NCI-H82 (cell line): ENCODE results near the gene TNNT3.
A peak's percentile ranks its signal among the peaks of the same experiment; 100 is the strongest.
"Not testable (repeated sequence)": the region's sequence is repeated elsewhere in the genome, so short reads cannot be mapped to it uniquely, and the experiment has no call there.

Source experiments
- DNase-seq: peaks from one replicate; lab custom pipeline; 2025; lab: John Stamatoyannopoulos, UW

Gene TNNT3

GRCh38 chr11:1935156-1936071, 15.9 kb downstream of the TNNT3 start:
- no peak for DNase-seq

GRCh38 chr11:1936072-1936780, 16.7 kb downstream of the TNNT3 start:
- no peak for DNase-seq

DNA sequence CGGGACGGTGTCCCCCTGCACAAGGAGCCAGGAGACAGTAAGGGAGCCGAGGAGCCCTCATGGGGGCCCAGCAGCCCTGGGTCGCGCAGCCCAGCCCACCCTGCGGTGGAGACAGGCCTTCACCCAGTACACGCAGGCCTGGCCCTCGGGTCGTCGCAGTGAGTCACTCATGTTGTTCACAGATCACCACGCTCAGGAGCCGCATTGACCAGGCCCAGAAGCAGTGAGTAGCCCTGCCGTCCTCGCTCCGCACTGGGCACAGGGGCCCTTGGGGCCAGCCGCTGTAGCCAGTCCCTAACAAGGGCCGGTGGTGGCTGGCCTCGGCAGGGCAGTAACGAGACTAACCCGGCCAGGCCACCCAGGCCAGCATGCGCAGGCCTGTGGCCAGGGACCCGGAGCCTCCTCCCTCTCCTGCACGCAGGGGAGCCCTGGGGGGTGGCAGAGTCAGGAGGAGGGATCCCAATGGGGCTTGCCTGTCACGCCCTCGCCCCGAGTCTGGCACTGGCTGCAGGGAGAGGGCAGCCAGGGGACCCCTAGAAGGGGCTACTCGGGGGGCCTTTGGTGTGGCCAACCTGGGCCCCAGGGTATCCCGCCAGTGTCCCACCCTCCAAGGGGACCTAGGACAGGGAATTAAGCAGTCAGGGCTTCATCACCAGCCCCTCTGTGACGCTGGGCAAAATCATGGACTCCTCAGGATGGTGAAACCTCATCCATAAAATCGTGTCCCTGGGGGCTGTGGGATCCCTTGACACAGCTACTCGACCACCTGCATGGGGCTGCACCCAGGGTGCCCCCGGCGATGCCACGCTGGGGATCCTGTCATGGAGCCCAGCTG, 17.5 kb downstream of the TNNT3 start:
- no peak for DNase-seq

DNA sequence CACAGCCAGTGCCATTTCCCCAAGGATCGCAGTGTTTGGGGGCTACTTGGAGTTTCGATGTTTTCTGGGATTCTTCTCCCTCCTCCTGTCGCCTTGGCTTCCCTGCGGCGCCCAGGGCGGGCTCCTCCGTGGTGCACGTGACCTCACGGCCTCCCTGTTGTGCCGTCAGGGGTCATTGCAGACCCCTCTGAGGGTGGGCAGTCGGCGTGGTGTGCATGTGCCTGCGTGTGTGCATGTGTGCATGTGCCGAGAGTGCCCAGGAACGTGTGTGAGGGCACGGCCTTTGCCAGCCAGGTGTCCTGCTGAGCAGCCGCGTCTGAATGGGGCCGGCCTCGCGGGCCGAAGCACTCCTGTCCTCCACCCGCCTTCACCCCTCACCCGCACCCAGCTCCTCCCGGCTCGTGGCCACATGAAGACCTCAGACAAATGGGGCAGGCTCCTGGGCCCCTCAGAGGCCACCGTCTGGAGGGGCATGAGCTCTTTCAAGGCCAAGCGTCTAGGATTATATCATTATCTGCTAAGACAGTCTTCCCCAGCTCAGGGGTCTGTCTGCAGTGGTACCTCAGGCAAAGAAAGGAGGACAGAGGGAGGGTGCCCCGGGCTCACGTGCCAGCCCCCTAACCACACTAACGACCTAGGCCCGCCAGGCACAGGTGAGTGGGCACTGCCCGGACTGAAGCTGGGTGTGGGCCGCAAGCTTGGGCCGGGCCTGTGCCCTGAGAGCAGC, 18.3 kb downstream of the TNNT3 start:
- no peak for DNase-seq

DNA sequence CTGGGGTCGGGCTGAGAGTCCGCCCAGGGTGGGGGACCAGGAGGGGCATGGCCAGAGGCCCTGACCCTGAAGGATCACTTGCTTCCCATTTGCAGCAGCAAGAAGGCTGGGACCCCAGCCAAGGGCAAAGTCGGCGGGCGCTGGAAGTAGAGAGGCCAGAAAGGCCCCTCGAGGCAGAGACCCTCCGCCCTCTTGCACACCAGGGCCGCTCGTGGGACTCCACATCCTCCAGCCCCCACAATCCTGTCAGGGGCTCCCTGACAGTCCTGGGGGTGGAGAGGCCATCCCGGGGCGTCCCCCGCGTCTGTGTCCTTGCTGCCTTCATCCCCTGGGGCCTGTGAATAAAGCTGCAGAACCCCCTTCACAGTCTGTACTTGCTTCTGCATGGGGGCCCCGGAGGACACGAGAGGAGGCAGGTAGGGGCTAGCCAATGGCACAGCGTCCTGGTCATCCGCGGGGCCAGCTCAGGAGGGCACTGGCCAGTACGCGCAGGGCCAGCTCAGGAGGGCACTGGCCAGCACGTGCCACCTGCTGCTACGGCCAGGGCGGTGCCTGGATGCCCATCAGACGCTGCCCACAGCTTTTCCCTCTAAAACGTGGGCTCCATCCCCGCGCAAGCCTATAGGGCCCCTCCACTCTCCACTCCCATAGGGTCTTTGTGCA, 19.0 kb downstream of the TNNT3 start:
- DNase-seq, result no peak

DNA sequence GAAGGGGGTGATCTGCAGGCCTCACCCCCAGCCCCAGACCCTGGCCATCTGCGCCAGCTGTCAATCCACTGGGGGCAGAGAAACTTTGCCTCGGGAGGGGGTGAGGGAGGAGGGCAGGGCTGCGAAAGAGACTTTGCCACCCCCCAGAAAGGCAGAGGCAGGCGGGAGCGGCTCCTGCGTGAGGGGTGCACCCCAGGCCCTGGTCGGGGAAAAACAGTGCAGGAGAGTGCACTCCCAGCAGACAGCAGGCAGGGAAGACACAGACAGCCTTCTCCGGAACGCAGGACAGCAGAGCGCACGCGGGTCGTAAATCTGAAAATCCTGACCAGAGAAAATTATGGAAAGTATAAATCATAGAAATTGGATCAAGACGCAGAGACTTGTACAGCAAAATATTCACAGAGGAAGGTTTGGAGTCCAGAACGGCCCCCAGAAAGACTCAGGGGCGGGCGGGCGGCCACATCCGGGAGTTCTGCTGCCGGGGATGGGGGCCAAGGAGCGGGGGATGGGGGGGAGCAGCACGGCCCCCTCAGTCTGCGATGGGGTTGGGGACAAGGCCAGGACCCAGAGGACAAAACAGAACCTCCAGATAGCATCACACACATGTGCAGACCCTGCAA, 19.6 kb downstream of the TNNT3 start:
- DNase-seq, result no peak

DNA sequence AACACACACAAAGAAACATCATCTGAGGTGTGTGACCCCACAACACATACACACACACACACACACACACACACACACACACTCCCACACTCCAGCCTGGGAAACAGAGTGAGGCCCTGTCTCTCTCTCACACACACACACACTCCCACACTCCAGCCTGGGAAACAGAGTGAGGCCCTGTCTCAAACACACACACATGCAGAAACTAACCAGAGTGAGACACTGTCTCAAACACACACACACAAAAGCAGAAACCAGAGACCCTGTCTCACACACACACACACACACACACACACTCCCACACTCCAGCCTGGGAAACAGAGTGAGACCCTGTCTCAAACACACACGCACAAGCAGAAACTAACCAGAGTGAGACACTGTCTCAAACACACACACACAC, 20.3 kb downstream of the TNNT3 start:
- DNase-seq, result not testable (repeated sequence)

GRCh38 chr11:1942558-1943260, 23.2 kb downstream of the TNNT3 start:
- DNase-seq, result no peak

DNA sequence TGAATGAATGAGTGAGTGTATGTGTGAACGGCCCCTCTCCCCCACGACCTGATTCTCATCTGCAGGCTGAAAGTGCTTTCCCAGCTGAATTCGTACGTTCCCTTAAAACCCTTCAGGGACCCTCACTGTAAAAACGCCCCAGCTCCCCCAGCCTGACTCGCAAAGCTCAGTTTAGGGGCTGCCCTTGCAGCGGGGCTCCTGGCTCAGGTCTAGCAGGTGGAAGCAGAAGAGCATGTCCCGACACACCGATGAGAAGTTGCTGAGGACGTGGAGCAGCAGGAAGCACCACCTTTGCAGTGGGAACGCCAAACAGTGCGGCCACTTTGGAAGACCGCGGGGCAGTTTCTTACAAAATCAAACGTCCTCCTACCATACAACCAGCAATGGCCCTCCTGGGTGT, 24.1 kb downstream of the TNNT3 start:
- no peak for DNase-seq

DNA sequence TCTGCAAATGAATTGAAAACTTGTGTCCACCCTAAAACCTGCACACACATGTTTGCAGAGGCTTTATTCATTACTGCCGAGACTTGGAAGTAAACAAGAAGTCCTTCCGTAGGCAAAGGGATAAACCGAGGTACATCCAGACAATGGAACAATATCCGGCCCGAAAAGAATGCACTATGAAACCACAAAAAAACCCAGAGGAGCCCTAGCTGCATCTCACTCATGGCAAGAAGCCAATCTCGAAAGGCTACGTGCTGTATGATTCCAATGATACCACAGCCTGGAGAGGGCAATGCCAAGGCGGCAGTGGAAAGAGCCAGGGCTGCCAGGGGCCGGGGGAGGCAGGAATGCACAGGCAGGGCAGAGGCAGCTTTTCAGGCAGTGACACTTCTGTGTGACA, 24.5 kb downstream of the TNNT3 start:
- no peak for DNase-seq

DNA sequence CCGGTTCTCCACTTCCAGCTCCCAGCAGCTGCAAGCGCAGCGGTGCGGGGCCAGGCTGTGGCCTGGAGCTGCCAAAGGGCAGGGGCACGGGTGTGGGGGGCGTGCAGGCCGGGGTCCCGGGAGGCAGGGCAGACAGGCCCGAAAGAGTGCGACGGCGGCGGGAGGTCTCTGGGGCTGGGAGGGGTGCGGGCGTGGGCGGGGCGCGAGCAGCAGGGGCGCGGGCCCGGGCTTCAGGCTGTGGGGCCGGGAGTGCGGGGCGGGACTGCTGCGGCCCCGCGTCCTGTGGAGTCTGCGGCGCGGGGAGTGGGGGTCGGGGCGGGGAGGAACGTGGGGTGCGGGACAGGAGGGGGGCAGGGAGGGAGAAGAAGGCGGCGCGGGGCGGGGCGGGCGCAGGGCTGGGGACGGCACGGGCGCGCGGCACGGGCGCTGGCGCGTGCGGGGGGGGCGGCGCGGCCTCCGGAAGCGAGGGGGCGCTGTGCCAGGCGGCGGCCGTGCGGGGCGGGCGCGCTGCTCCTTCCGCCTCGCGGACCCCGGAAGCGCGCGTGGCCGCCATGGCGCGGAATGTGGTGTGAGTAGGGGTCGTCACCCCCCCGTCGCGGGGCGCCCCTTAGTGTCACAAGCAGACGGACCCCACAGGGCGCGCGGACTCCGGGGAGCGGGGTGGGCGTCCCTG, 27.4 kb downstream of the TNNT3 start, which contains the start of gene MRPL23:
Gene MRPL23, plus strand, starts transcription at position 521 of the 673 bp plus-strand sequence. Its CDS starts 31 bp downstream, at position 552.
- DNase-seq, result no peak

DNA sequence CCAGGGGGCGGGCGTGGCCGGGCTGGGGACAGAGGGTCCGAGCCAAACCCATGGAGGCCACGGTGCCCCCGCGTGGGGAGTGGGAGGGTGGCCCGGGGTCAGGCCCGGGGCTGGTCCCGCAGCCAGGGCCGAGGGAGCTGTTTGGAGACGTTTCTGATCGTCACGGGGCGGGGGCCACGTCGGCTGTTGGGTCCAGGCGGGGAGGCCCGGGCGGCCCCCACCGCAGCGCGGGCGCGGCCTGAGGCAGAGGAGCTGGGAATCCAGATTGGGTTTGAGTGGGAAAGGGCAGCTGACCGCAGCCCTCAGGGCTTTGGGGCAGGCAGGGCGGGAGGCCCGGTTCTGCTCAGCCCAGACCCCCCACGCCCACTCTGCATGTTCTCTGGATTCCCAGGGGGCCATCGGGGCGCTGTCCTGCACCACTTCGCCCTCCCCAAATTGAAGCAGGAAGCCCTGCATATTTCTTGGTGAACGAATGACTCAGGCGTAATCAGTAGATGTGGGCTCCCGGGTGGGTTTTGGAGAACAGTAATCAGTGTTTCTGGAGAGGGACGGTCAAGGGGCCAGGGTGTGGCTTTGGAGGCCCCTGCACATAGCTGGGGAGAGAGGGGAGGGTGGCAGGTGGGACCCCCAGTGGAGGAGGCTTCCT, 28.2 kb downstream of the TNNT3 start:
- DNase-seq, result no peak

DNA sequence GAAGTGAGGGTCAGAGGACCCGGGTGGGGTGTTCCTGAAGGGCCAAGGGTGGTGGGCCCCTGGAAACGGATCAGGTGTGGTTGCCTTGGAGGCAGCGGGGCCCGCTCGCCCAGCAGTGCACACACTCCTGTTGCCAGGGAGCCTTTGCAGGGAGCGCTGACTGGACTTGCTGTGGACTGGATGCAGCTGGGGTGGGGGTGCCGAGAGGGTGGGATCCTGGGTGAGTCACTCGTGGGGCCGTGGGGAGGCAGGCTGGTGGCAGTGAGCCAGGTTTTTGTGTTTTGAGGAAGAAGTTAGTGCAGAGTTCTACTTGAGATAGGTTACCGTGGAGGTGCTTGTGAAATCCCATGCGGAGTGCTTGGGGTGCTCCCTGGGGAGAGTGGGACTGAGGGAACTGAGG, 28.9 kb downstream of the TNNT3 start:
- DNase-seq, result no peak

DNA sequence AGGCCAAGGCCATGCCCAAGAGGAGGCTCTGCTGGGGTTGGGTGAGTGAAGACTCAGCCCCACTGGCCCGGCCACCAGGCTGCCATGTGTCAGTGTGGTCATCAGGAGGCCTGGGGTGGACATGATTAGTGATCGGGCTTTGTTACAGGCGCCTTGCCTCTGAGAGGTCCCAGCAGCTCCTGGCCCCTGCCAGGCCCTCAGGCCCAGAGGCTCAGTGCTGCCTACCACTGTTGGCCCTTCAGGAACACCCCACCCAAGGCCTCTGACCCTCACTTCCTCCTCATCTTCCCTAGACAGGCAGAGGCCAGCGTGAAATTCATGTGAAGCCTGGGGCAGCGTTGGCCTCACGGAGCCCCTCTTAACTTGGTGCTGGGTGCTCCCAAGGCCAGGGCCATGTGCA, 29.8 kb downstream of the TNNT3 start:
- no peak for DNase-seq

- no peak for DNase-seq
Measured at GRCh38 chr11:1949922-1950321, 30.4 kb downstream of the TNNT3 start.

GRCh38 chr11:1952806-1953482, 33.4 kb downstream of the TNNT3 start:
- DNase-seq, result no peak

DNA sequence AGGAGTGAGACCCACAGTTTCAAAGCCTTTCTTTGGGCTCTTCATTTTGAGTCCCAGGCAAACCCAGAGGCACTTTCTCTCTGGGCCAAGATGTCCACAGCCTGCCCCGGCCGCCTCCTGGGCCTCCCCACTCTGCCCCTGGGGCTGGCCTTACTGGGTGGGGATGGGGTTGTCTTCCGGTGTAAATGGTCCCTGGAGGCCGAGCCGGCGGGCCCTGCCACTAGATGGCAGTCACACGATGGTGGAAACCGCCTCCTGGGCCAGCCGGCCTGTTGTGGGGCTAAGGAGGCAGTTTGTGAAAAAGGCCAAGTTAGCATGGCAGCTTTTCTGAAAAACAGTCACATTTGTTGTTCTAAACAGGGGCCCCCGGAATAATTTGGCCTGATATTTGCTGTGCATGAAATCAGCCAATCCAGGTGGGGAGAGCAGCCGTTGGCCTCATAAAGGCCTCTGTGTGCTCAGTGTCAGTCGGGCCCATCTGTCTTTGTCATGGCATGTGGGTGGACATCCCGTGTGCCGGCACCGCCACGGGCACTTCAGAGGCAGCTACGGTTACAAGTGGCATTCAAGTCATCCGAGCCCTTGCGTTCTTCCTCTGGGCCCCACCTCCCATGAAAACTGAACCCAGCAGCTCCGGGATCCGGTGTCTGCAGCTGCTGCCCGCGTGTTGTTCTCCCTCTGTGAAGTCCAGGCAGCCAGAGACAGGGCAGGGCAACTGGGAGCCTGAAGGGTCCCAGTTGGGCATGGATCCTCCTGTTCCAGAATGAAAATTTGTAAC, 34.2 kb downstream of the TNNT3 start:
- DNase-seq, result peak; percentile 5

GRCh38 chr11:1958367-1958766, 38.9 kb downstream of the TNNT3 start:
- DNase-seq, result no peak
